ENCODE measurements around the gene PSMB7.
"Not testable (repeated sequence)": the region's sequence is repeated elsewhere in the genome, so short reads cannot be mapped to it uniquely, and the experiment has no call there.

PSMB7 gene

GRCh38 chr9:124443625-124444024 is 28.4 kb upstream of the PSMB7 start:
- DNase-seq (ENCODE audit: low read depth, low spot score), result no peak

GRCh38 chr9:124442826-124443225 is 27.6 kb upstream of the PSMB7 start:
- no peak for DNase-seq (ENCODE audit: low read depth, low spot score)

GRCh38 chr9:124442379-124442778 is 27.1 kb upstream of the PSMB7 start:
- no peak for DNase-seq (ENCODE audit: low read depth, low spot score)

GRCh38 chr9:124441291-124441690 is 26.0 kb upstream of the PSMB7 start:
- DNase-seq (ENCODE audit: low read depth, low spot score), result no peak

- DNase-seq (ENCODE audit: low read depth, low spot score), result no peak
These were observed 25.5 kb upstream of the PSMB7 start for GRCh38 chr9:124440786-124441185.

- no peak for DNase-seq (ENCODE audit: low read depth, low spot score)
These were observed 24.5 kb upstream of the PSMB7 start for GRCh38 chr9:124439686-124440243.

- DNase-seq (ENCODE audit: low read depth, low spot score), result no peak
These were observed 23.8 kb upstream of the PSMB7 start for GRCh38 chr9:124439086-124439485.

GRCh38 chr9:124438091-124438490 is 22.8 kb upstream of the PSMB7 start:
- DNase-seq (ENCODE audit: low read depth, low spot score), result no peak

GRCh38 chr9:124437086-124437485 is 21.8 kb upstream of the PSMB7 start:
- DNase-seq (ENCODE audit: low read depth, low spot score), result no peak

GRCh38 chr9:124436320-124436719 is 21.1 kb upstream of the PSMB7 start:
- no peak for DNase-seq (ENCODE audit: low read depth, low spot score)

GRCh38 chr9:124429530-124429867 is 14.3 kb upstream of the PSMB7 start:
- DNase-seq (ENCODE audit: low read depth, low spot score), result no peak

- no peak for DNase-seq (ENCODE audit: low read depth, low spot score)
These were observed 13.7 kb upstream of the PSMB7 start for GRCh38 chr9:124428751-124429529.

- DNase-seq (ENCODE audit: low read depth, low spot score), result no peak
These were observed 12.0 kb upstream of the PSMB7 start for GRCh38 chr9:124427281-124427680.

GRCh38 chr9:124426361-124426760 is 11.1 kb upstream of the PSMB7 start:
- no peak for DNase-seq (ENCODE audit: low read depth, low spot score)

GRCh38 chr9:124425733-124426132 is 10.5 kb upstream of the PSMB7 start:
- DNase-seq (ENCODE audit: low read depth, low spot score), result not testable (repeated sequence)

GRCh38 chr9:124423591-124423990 is 8.3 kb upstream of the PSMB7 start:
- DNase-seq (ENCODE audit: low read depth, low spot score), result no peak

GRCh38 chr9:124423155-124423554 is 7.9 kb upstream of the PSMB7 start:
- DNase-seq (ENCODE audit: low read depth, low spot score), result no peak

GRCh38 chr9:124420991-124421543 is 5.8 kb upstream of the PSMB7 start:
- no peak for DNase-seq (ENCODE audit: low read depth, low spot score)

- no peak for DNase-seq (ENCODE audit: low read depth, low spot score)
These were observed 4.7 kb upstream of the PSMB7 start for GRCh38 chr9:124419832-124420489.

- DNase-seq (ENCODE audit: low read depth, low spot score), result no peak
These were observed 726 bp upstream of the PSMB7 start for GRCh38 chr9:124415852-124416484.

GRCh38 chr9:124414612-124415011 is 630 bp downstream of the PSMB7 start:
- no peak for DNase-seq (ENCODE audit: low read depth, low spot score)

GRCh38 chr9:124412228-124412575 is 3.0 kb downstream of the PSMB7 start:
- no peak for DNase-seq (ENCODE audit: low read depth, low spot score)
